D721Med (cell line): ENCODE measurements around the gene PYGL.
"Not testable (repeated sequence)": the region's sequence is repeated elsewhere in the genome, so short reads cannot be mapped to it uniquely, and the experiment has no call there.

Experiments used
- DNase-seq: peaks from one replicate; pipeline ENCODE4 v3.0.0; 2011; ENCODE audit warnings: low spot score; ENCODE audit not compliant: insufficient read length
- FAIRE-seq: peaks from 2 replicates; lab custom pipeline; 2011; peaks lifted over from hg19 to GRCh38; lab: Jason Lieb, UNC
- TF ChIP-seq, protein P1 (sequence below): IDR thresholded peaks from 2 replicates; pipeline ENCODE4 v1.5.1; 2012; ENCODE audit warnings: mild to moderate bottlenecking, control low read depth; ENCODE audit not compliant: insufficient read depth; ENCODE audit errors: missing control alignments

Gene PYGL

GRCh38 chr14:50910495-50911420 is 33.5 kb downstream of the PYGL start:
- TF ChIP-seq, protein P1, sequence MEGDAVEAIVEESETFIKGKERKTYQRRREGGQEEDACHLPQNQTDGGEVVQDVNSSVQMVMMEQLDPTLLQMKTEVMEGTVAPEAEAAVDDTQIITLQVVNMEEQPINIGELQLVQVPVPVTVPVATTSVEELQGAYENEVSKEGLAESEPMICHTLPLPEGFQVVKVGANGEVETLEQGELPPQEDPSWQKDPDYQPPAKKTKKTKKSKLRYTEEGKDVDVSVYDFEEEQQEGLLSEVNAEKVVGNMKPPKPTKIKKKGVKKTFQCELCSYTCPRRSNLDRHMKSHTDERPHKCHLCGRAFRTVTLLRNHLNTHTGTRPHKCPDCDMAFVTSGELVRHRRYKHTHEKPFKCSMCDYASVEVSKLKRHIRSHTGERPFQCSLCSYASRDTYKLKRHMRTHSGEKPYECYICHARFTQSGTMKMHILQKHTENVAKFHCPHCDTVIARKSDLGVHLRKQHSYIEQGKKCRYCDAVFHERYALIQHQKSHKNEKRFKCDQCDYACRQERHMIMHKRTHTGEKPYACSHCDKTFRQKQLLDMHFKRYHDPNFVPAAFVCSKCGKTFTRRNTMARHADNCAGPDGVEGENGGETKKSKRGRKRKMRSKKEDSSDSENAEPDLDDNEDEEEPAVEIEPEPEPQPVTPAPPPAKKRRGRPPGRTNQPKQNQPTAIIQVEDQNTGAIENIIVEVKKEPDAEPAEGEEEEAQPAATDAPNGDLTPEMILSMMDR, result no peak
- FAIRE-seq (no peak), DNase-seq (no peak)

DNA sequence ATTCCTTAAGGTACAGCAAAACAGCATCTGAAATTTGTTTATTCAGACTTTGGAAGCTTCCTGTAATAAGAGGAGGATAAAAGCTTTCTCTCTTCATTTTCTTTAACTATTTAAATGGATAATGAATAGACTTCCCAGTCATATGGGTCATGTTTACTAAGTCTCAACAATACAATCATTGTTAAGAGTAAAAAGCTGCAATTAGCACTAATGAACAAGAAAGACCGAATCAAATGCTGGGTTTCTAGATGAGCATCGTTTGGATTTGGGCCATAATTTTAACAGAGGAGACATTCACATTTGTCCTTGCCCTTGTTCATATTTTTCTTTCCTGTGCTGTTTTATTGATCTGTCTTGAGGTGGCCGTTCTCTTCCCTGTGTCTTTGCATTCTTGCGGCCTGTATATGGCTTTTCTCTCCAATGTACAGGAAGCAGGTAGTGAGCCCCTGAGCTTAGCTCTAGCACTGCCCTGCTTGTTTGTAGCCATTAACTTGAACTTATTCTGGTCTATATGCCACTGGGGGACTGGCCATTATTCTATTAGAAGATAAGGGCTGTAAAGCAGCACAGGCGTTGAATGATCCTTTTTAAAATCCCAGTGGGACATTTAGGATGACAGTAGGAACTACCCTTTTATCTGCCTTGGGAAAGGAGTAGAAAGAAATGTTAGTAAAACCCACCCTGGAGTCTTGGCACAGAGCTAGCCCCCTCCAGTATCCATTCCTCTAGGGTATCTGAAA is 37.8 kb downstream of the PYGL start:
- no peak for FAIRE-seq
- DNase-seq, result no peak

DNA sequence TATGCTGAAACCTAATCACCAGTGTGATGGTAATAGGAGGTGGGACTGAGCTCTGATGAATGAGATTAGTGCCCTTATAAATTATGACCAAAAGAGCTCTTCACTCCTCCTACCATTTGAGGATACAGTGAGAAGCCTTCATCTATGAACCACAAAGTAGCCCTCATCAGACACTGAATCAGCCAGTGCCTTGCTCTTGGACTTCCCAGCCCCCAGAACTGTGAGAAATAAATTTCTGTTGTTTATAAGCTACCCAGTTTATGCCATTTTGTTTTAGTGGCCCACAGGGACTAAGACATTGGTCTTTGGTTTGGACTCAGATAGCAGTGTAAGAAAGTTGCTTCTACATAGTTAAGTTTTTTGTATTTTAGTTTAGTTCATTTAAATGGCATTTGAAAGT is 39.6 kb downstream of the PYGL start:
- TF ChIP-seq, protein P1, result no peak
- DNase-seq, result no peak
- FAIRE-seq, result no peak

More for the DNA sequence above, 37.8 kb downstream of the PYGL start:
- TF ChIP-seq, protein P1, result no peak

- TF ChIP-seq, protein P1, result no peak
- DNase-seq (no peak), FAIRE-seq (no peak)
These were observed 42.9 kb downstream of the PYGL start for GRCh38 chr14:50901361-50901760.

DNA sequence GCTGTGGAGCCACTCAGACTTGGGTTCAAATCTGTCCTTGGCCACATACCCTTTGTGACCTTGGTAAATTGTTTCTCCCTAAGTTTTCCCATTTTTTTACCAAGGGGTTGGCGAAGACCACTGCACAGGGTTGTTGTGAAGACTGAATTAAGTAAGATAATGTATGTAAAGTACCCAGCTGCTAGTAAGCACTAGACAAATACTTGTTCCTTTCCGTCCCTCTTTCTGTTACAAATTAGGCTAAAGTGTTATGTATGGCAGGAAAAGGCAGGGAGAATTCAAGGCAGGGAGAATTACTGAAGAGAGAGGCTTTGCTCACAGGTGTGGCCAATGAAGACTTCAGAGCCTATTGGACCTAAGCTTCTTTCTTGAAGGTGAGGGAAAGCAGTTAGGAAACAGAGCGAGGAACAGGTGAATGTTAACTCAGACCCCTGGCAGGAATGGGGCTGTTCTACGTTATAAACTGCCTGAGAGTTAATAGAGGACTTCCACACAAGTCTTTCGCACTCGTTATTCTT is 46.6 kb downstream of the PYGL start:
- no peak for FAIRE-seq

DNA sequence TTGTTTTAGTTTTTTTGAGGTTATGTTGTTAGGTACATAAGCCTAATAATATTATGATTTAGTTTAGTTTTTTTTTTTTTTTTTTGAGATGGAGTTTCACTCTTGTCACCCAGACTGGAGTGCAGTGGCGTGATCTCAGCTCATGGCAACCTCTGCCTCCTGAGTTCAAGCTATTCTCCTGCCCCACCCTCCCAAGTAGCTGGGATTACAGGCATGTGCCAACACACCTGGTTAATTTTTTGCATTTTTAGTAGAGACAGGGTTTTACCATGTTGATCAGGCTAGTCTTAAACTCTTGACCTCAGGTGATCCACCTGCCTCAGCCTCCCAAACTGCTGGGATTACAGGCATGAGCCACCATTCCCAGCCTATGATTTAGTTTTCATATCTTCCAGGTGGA is 47.3 kb downstream of the PYGL start:
- not testable (repeated sequence) for FAIRE-seq, DNase-seq

More for the DNA sequence above, 46.6 kb downstream of the PYGL start:
- DNase-seq, result no peak
- TF ChIP-seq, protein P1, result no peak

GRCh38 chr14:50896421-50896820 is 47.9 kb downstream of the PYGL start:
- not testable (repeated sequence) for DNase-seq, FAIRE-seq
